ENCODE measurements around the gene WDFY4.

Gene WDFY4

DNA sequence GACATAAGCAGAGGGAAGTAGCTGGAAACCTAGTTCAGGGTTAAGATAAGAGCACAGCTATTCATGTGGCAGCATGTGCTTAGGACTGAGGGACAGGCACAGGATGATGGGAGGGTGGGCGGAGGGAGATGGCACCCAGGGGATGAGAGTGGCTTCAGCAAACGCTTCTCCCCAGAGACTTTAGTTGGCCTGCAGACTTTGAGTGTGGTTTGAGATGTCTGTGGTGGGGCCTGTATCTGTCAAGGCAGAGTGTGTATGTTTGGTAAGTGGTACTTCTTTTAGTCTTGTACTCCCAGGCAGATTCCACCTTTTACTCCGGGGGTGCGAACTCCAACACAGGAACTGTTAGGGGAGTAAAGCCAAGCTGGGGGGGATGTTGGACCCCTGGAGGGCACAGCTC, 88.9 kb downstream of the WDFY4 start:
- no peak for ATAC-seq
- no peak for DNase-seq

DNA sequence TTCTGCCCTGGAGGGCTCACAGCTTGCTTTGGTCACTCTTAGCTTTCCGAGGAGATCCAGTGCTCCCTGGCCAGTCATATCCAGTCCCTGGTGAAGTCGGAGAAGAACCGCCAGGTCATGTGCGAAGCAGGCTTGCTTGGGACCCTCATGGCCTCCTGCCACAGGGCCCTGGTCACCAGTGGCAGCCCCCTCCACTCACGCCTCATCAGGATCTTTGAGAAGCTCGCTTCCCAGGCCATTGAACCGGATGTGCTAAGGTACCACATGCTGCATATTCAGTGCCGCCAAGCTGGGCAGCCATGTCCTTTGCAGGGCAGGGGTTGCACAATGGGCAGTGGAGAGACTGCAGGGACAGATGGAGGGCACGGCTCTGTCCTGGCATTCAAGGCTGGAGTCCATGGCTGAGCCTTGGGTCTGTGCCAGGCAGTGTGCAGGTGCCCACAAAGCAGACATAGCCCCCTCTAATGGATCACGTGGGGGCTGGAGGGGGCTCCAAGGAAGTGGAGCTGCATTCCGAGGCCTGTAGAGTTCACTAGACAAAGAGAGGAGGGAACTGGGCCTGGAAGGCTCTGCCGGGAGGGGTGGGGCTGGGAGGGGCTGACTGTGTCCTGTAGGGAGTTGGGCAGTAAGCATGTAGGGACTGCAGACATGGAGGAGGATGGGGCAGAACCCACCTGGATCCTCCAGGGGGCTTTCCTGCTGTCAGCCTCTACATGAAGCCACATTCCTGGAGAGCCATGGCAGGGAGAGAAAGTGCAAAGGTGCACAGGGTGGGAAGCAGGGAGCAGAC, 89.9 kb downstream of the WDFY4 start:
- DNase-seq (no peak), ATAC-seq (no peak)

GRCh38 chr10:48775206-48775517, 90.5 kb downstream of the WDFY4 start:
- DNase-seq (no peak), ATAC-seq (no peak)

DNA sequence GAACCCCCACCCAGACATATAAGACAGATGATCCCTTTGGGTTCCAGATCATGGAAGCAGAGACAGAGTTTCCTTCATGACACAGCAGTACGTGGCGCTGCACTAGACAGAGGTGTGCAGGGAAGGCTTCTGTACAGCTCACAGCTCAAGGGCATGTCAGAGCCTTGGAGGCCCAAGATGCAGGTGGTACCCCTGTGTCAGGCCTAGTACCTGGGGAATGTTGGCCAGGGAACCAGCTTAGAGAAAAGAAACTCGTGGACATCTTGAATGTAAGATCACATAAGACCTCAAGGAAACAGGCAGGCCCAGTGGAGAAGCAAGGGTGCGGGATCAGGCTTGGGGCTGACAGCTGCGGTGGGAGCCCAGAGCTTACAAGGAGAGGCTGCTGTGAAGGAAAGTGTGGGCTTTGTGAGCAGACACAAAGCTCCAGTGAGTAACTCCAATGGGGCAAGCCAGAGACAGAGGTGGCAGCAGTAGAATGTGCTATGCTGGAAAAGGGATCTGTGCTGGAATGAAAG, 91.4 kb downstream of the WDFY4 start:
- DNase-seq, result no peak
- no peak for ATAC-seq

GRCh38 chr10:48776528-48776927, 91.9 kb downstream of the WDFY4 start:
- DNase-seq, result no peak
- ATAC-seq, result no peak

DNA sequence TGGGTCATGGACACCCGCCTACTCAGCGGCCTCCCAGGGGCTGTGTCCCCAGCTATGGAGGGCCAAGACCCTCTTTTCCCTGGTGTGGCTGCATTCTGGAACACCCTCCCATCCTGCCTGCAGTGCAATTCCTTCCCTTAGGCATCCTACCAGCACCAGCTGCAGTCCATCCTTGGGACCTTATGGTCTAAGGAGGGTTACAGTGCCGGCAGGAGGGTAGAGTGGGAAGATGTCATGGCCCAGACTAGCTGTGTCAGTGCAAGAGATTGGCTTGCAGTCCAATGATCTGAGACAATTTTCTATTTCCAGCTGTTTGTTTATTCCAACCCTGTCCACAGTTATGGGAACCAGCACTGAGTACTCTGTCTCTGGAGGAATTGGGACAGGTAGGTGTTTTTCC, 92.4 kb downstream of the WDFY4 start:
- ATAC-seq (no peak), DNase-seq (no peak)

GRCh38 chr10:48778193-48778857, 93.7 kb downstream of the WDFY4 start:
- no peak for ATAC-seq
- DNase-seq, result no peak

- no peak for DNase-seq
- ATAC-seq, result no peak
Measured at GRCh38 chr10:48779077-48779476, 94.4 kb downstream of the WDFY4 start.

DNA sequence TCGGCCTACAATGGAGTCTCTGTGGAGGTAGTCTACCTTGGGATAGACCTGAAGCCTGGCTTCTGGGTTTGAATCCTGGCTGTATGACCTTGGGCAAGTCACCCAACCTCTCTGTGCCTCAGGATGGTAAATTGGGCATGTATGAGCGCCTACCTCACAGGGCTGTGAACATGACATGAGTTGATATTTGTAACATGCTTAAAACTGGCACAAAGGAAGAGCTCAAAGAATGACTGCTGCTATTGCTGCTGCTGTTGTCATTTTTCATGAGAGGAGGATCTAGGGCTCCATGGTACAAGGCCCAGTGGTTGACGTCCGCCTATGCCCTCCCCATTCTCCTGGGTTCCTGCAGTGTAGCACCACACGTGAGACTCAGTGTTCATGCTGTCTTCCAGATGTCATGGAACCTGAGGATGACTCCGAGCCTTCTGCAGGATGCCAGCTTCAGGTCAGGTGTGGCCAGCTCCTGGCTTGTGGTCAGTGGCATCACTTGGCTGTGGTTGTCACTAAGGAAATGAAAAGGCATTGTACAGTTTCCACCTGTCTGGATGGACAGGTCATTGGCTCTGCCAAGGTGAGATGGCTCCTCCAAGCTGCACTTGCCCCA, 95.0 kb downstream of the WDFY4 start:
- DNase-seq (no peak), ATAC-seq (no peak)

DNA sequence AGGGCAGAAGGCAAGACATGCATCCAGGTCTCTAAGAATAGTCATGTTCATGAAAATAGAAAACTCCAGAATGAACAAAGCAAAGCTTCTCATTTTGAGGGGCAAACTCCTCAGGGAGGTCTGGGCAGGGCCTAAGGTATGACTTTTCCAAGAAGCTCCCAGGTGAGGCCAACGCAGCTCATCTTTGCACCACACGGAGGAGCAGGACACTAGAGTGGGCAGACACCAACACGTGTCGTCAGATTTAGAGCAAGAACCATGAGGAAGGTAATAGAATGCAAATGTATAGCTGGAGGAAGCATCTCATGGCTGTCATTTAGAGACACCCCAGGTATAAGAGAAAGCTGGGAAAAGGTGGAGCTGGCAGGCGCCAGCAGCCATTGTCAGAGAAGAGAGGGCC, 95.7 kb downstream of the WDFY4 start:
- ATAC-seq (no peak), DNase-seq (no peak)

GRCh38 chr10:48782386-48782785, 97.7 kb downstream of the WDFY4 start:
- no peak for DNase-seq
- no peak for ATAC-seq

GRCh38 chr10:48784031-48784430, 99.4 kb downstream of the WDFY4 start:
- ATAC-seq, result no peak
- no peak for DNase-seq

GRCh38 chr10:48785796-48786195, 101.1 kb downstream of the WDFY4 start:
- ATAC-seq (no peak), DNase-seq (no peak)

DNA sequence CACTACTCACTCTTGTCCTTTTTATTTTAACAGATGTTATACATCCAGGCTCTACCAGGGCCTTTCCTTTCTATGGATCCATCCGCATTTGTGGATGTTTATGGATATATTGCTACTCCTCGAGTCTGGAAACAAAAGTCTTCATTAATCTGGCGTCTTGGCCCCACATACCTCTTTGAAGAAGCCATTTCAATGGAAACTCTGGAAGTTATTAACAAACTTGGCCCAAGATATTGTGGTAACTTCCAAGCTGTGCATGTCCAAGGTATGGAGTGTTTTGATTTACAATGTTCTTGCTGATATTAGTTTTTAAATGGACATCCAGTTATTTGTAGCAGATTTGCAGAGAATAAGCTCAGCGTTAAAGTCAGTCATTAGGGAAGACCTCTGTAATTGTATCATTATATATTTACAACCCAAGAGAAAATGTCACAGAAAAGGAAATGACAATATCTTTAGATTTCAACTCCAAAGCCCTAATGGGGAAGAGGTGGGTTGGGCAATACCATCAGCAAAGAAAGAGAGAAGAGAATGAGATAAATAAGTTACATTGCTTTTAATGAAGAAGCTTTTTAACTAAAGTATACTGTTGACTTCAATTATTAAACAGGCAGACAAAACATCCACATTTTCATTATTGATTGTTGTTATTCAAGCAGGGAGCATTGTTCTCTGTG, 102.1 kb downstream of the WDFY4 start:
- ATAC-seq, result no peak

DNA sequence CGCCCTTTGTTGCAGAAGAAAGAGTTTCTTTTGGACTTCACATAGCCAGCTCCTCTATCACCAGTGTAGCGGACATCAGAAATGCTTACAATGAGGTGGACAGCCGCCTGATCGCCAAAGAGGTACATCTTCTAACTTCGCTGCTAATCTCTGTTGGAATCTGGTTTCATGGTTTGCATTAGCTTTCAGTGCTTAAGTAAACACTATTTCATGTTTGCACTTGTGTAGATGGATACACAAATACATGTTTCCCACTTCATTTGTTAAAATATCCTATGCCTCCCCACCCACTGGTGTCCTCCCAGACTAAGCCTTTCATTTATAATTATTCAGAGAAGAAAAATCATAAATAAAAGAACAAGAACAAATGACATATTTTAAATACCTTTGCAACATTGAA, 103.9 kb downstream of the WDFY4 start:
- no peak for ATAC-seq
- no peak for DNase-seq

More for the DNA sequence above, 102.1 kb downstream of the WDFY4 start:
- DNase-seq, result no peak

DNA sequence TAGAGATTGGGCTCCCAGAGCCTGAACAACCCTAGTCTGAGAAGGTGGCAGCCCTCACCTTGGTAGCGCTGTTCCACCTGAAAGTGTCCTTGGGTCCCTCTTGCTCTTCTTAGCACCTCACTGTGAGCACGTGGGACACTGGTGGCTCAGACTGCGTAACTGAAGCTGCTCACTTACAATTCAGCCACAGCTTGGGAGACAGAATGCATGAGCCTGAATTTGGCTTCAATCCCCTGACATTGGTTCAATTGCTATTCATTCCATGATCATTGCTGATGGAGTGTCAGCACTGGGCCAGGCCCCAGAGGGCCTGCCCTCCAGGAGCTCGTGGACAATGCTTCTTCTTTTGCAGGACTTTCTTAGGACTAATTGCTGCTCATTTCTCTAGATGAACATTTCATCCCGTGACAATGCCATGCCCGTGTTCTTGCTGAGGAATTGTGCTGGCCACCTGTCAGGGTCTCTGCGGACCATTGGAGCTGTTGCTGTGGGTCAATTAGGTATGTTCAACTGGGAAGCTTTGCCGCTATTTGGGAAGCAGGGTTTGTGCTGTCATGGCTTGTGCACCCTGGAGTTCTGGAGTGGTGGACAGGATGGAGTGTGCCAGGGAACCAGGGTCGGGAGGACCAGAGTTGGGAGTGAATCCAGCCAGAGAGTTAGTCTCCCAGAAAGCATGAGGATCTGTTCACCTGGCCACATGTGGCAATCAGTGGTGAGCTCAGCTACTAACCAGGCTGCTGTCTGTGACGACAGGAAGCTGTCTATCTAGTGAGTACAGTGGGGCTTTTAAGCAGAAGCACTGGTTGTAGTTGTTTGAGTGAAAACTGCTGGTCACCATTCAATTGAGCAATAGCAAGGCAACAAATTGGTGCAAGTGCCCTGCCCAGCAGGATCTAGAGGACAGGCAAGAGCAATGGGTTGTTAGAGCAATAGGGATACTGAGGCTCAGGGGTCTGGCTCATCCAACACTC, 105.1 kb downstream of the WDFY4 start:
- no peak for DNase-seq
- ATAC-seq, result no peak

- ATAC-seq (no peak), DNase-seq (no peak)
Measured at GRCh38 chr10:48790457-48791044, 105.9 kb downstream of the WDFY4 start.

DNA sequence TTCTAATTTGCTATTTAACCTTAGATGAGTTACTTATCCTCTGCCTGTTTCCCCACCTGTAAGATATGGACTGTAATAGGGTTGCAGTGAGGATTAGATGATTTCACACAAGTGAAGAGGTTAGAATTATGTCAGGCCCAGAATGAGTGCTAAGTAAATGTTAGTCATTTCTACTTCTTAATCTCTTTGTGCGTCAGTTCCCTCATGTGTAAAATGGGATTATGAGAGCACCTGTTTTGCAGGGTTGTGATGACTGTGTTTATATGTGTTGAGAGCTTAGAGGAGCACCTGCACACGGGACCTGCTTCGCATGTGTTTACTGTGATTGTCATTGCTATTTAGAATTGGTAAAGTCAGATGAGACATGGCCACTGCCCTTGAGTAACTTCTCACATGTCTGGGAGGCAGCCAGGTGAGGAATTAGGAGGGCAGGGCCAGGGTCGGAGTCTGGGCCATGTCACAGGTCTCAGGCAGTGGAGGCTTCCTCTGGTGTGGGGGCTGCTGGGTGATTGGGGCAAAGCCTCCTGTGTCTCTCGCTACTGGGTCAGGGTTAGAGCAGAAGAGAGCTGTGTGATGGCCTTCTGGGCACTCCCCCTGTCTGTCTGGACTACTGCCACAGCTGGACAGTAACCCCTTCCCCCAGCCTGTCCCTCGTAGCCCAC, 106.7 kb downstream of the WDFY4 start:
- DNase-seq, result no peak
- ATAC-seq, result no peak

- ATAC-seq (no peak), DNase-seq (no peak)
Measured at GRCh38 chr10:48792121-48792520, 107.4 kb downstream of the WDFY4 start.

GRCh38 chr10:48792687-48793096, 108.0 kb downstream of the WDFY4 start:
- no peak for DNase-seq
- no peak for ATAC-seq

DNA sequence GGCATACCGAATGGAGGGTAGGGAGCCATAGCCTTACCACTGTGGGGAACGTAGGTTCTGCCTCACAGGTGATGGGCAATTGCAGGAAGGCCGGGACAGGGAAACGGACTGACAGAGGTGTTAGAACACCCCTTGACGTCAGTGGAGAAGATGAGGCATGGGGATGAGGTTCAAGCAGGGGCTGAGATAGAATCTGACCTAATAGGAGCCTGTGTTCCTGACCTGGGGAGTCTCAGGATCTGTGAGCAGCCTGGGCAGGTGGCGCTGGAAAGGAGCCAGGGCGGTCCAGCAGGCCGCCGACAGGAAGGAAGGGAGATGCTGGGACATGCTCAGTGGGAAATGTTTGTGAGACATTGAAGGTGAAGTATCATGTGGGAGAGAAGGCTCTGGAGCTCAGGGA, 109.4 kb downstream of the WDFY4 start:
- no peak for DNase-seq
- no peak for ATAC-seq
